ENCODE results near the gene TMEM44.
A peak's percentile ranks its signal among the peaks of the same experiment; 100 is the strongest.

Gene TMEM44

DNA sequence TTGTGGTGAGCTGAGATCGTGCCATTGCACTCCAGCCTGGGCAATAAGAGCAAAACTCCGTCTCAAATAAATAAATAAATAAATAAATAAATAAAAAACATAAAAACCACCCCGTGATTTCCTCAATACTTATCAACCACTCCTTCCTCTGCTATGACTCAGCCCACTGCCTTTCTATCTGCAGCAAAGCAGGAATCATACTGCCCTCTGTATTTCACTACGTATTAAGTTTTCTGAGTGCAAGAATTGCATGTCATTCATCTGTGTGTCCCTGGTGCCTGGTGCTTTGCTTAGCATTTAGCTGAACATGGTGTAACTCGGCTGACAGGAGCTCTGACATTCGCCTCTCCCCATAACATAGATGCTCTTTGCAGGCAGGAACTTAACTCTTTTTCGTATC, 31.6 kb upstream of the TMEM44 start:
- Mint-ChIP-seq H3K9me3 (no peaks in the 10 kb centered on the region), H3K36me3 (peaks cover 22% of the 10 kb centered on the region), H3K4me3 (no peak overlapping the region), H3K4me1 (peaks cover 12% of the 10 kb centered on the region), H3K27ac (no peak overlapping the region), H3K27me3 (no peaks in the 10 kb centered on the region)
- ATAC-seq (ENCODE audit: low read depth): no peak
- DNase-seq (ENCODE audit: low spot score in 2 of 2): no peak

GRCh38 chr3:194661946-194662345, 28.7 kb upstream of the TMEM44 start:
- Mint-ChIP-seq H3K4me1 (no peaks in the 10 kb centered on the region), H3K27ac (no peak overlapping the region), H3K9me3 (no peaks in the 10 kb centered on the region), H3K4me3 (no peak overlapping the region), H3K36me3 (peaks cover 17% of the 10 kb centered on the region), H3K27me3 (no peaks in the 10 kb centered on the region)
- DNase-seq (ENCODE audit: low spot score in 2 of 2): no peak
- no peak for ATAC-seq (ENCODE audit: low read depth)

DNA sequence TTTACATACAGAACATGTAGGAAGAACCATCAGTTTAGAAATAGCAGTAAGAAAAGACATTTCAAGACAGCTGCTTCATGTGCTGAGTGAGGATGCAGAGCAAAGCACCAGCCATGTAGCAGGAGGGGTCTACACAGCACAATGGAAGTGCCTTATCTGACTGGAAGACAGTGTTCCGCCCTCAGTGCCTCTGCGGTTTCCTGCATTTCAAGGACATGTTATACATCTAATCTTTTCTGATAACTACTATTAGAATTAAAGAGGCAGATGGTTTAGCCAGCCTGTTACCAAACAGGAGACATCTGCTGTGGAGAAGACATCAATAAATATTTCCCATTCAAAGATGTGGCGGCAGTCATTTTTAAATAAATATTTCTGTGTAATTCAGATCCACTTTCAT, 28.2 kb upstream of the TMEM44 start:
- Mint-ChIP-seq H3K27me3 (no peaks in the 10 kb centered on the region), H3K4me3 (no peak overlapping the region), H3K36me3 (peaks cover 17% of the 10 kb centered on the region), H3K4me1 (no peaks in the 10 kb centered on the region), H3K9me3 (no peaks in the 10 kb centered on the region), H3K27ac (no peak overlapping the region)
- ATAC-seq (ENCODE audit: low read depth): no peak
- DNase-seq (ENCODE audit: low spot score in 2 of 2): no peak

- no peak overlapping the region for H3K27ac Mint-ChIP-seq
- no peaks in the 10 kb centered on the region for H3K4me1 Mint-ChIP-seq
- no peak for DNase-seq (ENCODE audit: low spot score in 2 of 2)
- H3K9me3 Mint-ChIP-seq: no peaks in the 10 kb centered on the region
- H3K27me3 Mint-ChIP-seq: no peaks in the 10 kb centered on the region
- H3K4me3 Mint-ChIP-seq: no peak overlapping the region
- H3K36me3 Mint-ChIP-seq: peaks cover 14% of the 10 kb centered on the region
- no peak for ATAC-seq (ENCODE audit: low read depth)
Observed at GRCh38 chr3:194659778-194660177, 26.6 kb upstream of the TMEM44 start.

DNA sequence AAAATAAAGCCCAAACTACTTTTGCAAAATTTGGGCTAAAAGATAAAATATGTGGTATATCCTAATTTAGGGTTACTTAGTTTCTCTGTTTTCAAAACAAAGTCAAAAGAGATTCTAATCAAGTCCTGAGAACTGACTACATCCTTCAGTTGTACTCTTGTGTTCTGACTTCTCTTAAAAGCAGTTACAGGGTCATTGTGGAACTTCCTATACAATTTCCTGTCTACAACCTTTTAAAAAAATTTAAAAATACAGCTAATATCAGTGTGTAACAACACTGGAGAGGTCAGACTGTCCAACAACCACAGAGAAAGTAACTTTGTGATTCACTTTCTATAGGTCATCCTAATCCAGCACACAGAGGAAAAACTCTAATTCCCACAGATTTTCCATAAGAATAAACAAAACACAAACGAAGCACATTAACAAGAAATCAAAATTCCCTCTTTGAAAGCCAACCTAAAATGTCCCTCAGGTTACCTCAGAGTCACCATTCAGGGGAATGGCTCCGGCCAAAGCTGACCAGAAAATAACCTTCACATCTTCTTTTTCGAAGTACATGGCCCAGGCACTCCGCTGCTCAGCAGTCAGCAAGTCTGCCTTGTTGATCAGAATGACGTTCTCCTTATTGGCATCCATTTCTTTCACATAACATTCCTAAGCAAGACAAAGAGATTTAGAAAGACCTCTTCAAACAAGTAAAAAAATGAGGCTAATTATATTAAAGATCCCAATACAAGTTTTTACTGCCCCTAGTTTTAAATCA, 25.4 kb upstream of the TMEM44 start:
- Mint-ChIP-seq H3K4me1 (peaks cover 5% of the 10 kb centered on the region), H3K4me3 (no peak overlapping the region), H3K36me3 (peaks cover 23% of the 10 kb centered on the region), H3K27me3 (no peaks in the 10 kb centered on the region), H3K27ac (no peak overlapping the region), H3K9me3 (no peaks in the 10 kb centered on the region)
- DNase-seq (ENCODE audit: low spot score in 2 of 2) (no peak), ATAC-seq (ENCODE audit: low read depth) (no peak)

DNA sequence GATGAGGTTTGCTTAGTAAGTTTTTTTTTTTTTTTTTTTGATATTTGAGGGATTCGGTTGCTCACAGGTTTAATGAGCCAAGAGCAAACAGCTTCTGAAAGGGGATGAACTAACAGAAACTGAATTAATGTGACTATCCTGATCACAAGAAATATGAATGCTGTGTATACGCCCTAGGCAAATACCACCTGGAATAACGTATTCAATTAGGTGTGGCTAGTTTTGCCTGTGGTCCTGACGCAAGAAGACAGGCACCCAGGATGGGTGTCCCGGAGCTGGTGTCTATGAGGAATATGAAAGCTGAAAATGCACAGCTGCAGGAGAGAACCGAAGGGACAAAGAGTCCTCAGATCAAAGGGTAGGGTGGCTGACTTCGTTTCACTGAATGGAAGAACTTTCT, 24.2 kb upstream of the TMEM44 start:
- DNase-seq (ENCODE audit: low spot score in 2 of 2) (no peak), ATAC-seq (ENCODE audit: low read depth) (no peak)
- Mint-ChIP-seq H3K4me3 (no peak overlapping the region), H3K27ac (no peak overlapping the region), H3K27me3 (no peaks in the 10 kb centered on the region), H3K36me3 (peaks cover 29% of the 10 kb centered on the region), H3K9me3 (no peaks in the 10 kb centered on the region), H3K4me1 (peaks cover 5% of the 10 kb centered on the region)

- Mint-ChIP-seq H3K36me3 (peaks cover 41% of the 10 kb centered on the region), H3K27ac (peak overlapping the region; percentile 49), H3K9me3 (no peaks in the 10 kb centered on the region), H3K27me3 (no peaks in the 10 kb centered on the region), H3K4me3 (no peak overlapping the region), H3K4me1 (peaks cover 5% of the 10 kb centered on the region)
- ATAC-seq (ENCODE audit: low read depth): no peak
- no peak for DNase-seq (ENCODE audit: low spot score in 2 of 2)
Observed at GRCh38 chr3:194654443-194654842, 21.2 kb upstream of the TMEM44 start.

DNA sequence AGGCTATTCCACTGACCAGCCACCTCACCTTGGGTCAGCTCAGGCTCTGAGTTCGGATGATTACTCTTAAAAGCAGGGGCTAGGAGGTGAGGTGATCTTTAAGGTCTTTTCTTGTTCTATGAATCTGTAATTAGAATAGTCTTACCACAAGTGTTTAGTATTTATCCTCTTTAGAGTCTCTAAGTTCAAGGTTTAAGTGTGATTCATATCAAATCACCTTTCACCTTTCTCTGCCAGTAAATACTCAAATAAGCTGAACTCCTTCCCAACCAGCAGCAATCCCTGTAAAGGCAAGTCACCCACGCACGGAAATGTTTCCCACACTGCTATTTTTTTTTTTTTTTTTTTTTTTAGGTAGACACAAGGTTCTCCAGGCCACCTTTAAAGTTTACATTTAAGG, 14.5 kb upstream of the TMEM44 start:
- peaks cover 35% of the 10 kb centered on the region for H3K36me3 Mint-ChIP-seq
- H3K27ac Mint-ChIP-seq: no peak overlapping the region
- no peak overlapping the region for H3K4me3 Mint-ChIP-seq
- H3K4me1 Mint-ChIP-seq: peaks cover 8% of the 10 kb centered on the region
- ATAC-seq (ENCODE audit: low read depth) (no peak), DNase-seq (ENCODE audit: low spot score in 2 of 2) (no peak)
- no peaks in the 10 kb centered on the region for H3K9me3 Mint-ChIP-seq
- H3K27me3 Mint-ChIP-seq: no peaks in the 10 kb centered on the region

GRCh38 chr3:194642769-194643168, 9.6 kb upstream of the TMEM44 start:
- Mint-ChIP-seq H3K36me3 (peaks cover 25% of the 10 kb centered on the region), H3K27me3 (no peaks in the 10 kb centered on the region)

DNA sequence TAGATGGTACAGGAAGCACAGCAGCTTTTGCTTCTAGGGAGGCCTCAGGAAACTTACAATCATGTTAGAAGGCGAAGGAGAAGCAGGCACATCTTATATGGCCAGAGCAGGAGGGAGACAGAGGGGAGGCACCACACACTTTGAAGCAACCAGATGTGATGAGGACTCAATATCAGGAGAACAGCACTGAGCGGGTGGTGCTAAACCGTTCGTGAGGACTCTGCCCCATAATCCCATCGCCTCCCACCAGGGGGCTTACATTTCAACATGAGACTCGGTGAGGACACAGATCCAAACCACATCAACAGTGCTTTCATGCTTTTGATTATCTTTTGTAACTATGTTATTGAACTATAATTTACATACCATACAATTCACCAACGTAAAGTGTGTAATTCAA, 7.6 kb upstream of the TMEM44 start:
- DNase-seq (ENCODE audit: low spot score in 2 of 2) (no peak), ATAC-seq (ENCODE audit: low read depth) (peak; percentile 23)
- H3K4me1 Mint-ChIP-seq: peaks cover 8% of the 10 kb centered on the region
- H3K36me3 Mint-ChIP-seq: peaks cover 25% of the 10 kb centered on the region
- H3K27me3 Mint-ChIP-seq: no peaks in the 10 kb centered on the region
- no peak overlapping the region for H3K4me3 Mint-ChIP-seq
- H3K27ac Mint-ChIP-seq: no peak overlapping the region
- no peaks in the 10 kb centered on the region for H3K9me3 Mint-ChIP-seq

More at GRCh38 chr3:194642769-194643168, 9.6 kb upstream of the TMEM44 start:
- DNase-seq (ENCODE audit: low spot score in 2 of 2): no peak
- peaks cover 8% of the 10 kb centered on the region for H3K4me1 Mint-ChIP-seq
- H3K4me3 Mint-ChIP-seq: no peak overlapping the region
- H3K9me3 Mint-ChIP-seq: no peaks in the 10 kb centered on the region
- ATAC-seq (ENCODE audit: low read depth): no peak
- H3K27ac Mint-ChIP-seq: no peak overlapping the region

- no peaks in the 10 kb centered on the region for H3K4me1 Mint-ChIP-seq
- H3K27me3 Mint-ChIP-seq: no peaks in the 10 kb centered on the region
- ATAC-seq (ENCODE audit: low read depth) (no peak), DNase-seq (ENCODE audit: low spot score in 2 of 2) (no peak)
- no peak overlapping the region for H3K27ac Mint-ChIP-seq
- H3K9me3 Mint-ChIP-seq: no peaks in the 10 kb centered on the region
- no peak overlapping the region for H3K4me3 Mint-ChIP-seq
- peaks cover 17% of the 10 kb centered on the region for H3K36me3 Mint-ChIP-seq
Observed at GRCh38 chr3:194638991-194639605, 5.9 kb upstream of the TMEM44 start.

GRCh38 chr3:194637541-194638400, 4.6 kb upstream of the TMEM44 start:
- no peaks in the 10 kb centered on the region for H3K9me3 Mint-ChIP-seq
- peaks cover 2% of the 10 kb centered on the region for H3K4me1 Mint-ChIP-seq
- H3K36me3 Mint-ChIP-seq: peaks cover 15% of the 10 kb centered on the region
- no peak overlapping the region for H3K27ac Mint-ChIP-seq
- ATAC-seq (ENCODE audit: low read depth) (no peak), DNase-seq (ENCODE audit: low spot score in 2 of 2) (no peak)
- H3K4me3 Mint-ChIP-seq: no peak overlapping the region
- H3K27me3 Mint-ChIP-seq: no peaks in the 10 kb centered on the region

- Mint-ChIP-seq H3K27ac (no peak overlapping the region), H3K9me3 (no peaks in the 10 kb centered on the region), H3K4me3 (no peak overlapping the region), H3K4me1 (peaks cover 2% of the 10 kb centered on the region), H3K36me3 (peaks cover 12% of the 10 kb centered on the region), H3K27me3 (no peaks in the 10 kb centered on the region)
- ATAC-seq (ENCODE audit: low read depth): no peak
- DNase-seq (ENCODE audit: low spot score in 2 of 2): no peak
Observed at GRCh38 chr3:194637066-194637465, 3.8 kb upstream of the TMEM44 start.

GRCh38 chr3:194632809-194633348, 340 bp downstream of the TMEM44 start:
- DNase-seq (ENCODE audit: low spot score in 2 of 2) (no peak), ATAC-seq (ENCODE audit: low read depth) (peak; percentile 63)
- peaks cover 2% of the 10 kb centered on the region for H3K4me1 Mint-ChIP-seq
- no peaks in the 10 kb centered on the region for H3K36me3 Mint-ChIP-seq
- no peak overlapping the region for H3K27ac Mint-ChIP-seq
- H3K4me3 Mint-ChIP-seq: peak overlapping the region; percentile 81
- H3K27me3 Mint-ChIP-seq: no peaks in the 10 kb centered on the region
- no peaks in the 10 kb centered on the region for H3K9me3 Mint-ChIP-seq
